Sciatic nerve (tissue), 1 donor: ENCODE results near the gene OR10H4. TPM values are rescaled to one million over a fixed set of nuclear protein-coding genes. Genes with fewer than 3 reads are reported as not detected.

ENCODE experiments used
- total RNA-seq: library from RNA; stranded (reverse); fragmentation: NEBNext Ultra II Directional; extraction: Animal tissue kit (Norgen Biotek cat#: 25700); gene quantifications from one replicate; pipeline ENCODE4 v1.2.1, GENCODE V29; 2021
- donor health status: DM: no; HTN: no; CAD: no.

The OR10H4 gene
- total RNA-seq, 1 donor from 2014 or later, result not detected

Other genes starting within 250 kb of the OR10H4 start
- gene OR10H2, start 221.0 kb upstream of the OR10H4 start, total RNA-seq, result not detected
- gene OR10H3, start 211.0 kb upstream of the OR10H4 start, total RNA-seq, result not detected
- not detected for gene OR10H5, start 161.3 kb upstream of the OR10H4 start, total RNA-seq
- not detected for gene OR10H1, start 133.3 kb upstream of the OR10H4 start, total RNA-seq
- not detected for gene CYP4F2, start 50.9 kb upstream of the OR10H4 start, total RNA-seq
- gene CYP4F11, start 14.5 kb upstream of the OR10H4 start, total RNA-seq, result 2.1 TPM
- gene TPM4, start 127.5 kb downstream of the OR10H4 start, total RNA-seq, result 543 TPM
- 49.6 TPM for gene RAB8A, start 162.9 kb downstream of the OR10H4 start, total RNA-seq
- 1.2 TPM for gene HSH2D, start 194.7 kb downstream of the OR10H4 start, total RNA-seq
- not detected for gene CIB3, start 224.5 kb downstream of the OR10H4 start, total RNA-seq
- gene FAM32A, start 236.4 kb downstream of the OR10H4 start, total RNA-seq, result 44.8 TPM
- 76.8 TPM for gene AP1M1, start 248.9 kb downstream of the OR10H4 start, total RNA-seq